ENCODE results near the gene SOX21. TPM values are rescaled to one million over a fixed set of nuclear protein-coding genes. Genes with fewer than 3 reads are reported as not detected.
"Not testable (repeated sequence)": the region's sequence is repeated elsewhere in the genome, so short reads cannot be mapped to it uniquely, and the experiment has no call there.

The SOX21 gene
- not detected in 2 replicates for total RNA-seq

- DNase-seq (ENCODE audit: low read depth): no peak
These were observed at the start of gene SOX21 for GRCh38 chr13:94712287-94712811. Gene SOX21, minus strand, starts transcription at chr13:94712545. Its CDS starts 496 bp downstream, at chr13:94712049.

- no peak for DNase-seq (ENCODE audit: low read depth)
These were observed 49.1 kb upstream of the SOX21 start for GRCh38 chr13:94761407-94761806.

GRCh38 chr13:94759120-94759728 is 46.9 kb upstream of the SOX21 start:
- no peak for DNase-seq (ENCODE audit: low read depth)

- no peak for DNase-seq (ENCODE audit: low read depth)
These were observed 46.2 kb upstream of the SOX21 start for GRCh38 chr13:94758436-94758960.

- DNase-seq (ENCODE audit: low read depth): no peak
These were observed 41.0 kb upstream of the SOX21 start for GRCh38 chr13:94753327-94753726.

- no peak for DNase-seq (ENCODE audit: low read depth)
These were observed 36.8 kb upstream of the SOX21 start for GRCh38 chr13:94749162-94749561.

- no peak for DNase-seq (ENCODE audit: low read depth)
These were observed 26.9 kb upstream of the SOX21 start for GRCh38 chr13:94739235-94739634.

- no peak for DNase-seq (ENCODE audit: low read depth)
These were observed 18.7 kb upstream of the SOX21 start for GRCh38 chr13:94731028-94731427.

GRCh38 chr13:94729941-94730340 is 17.6 kb upstream of the SOX21 start:
- not testable (repeated sequence) for DNase-seq (ENCODE audit: low read depth)

- no peak for DNase-seq (ENCODE audit: low read depth)
These were observed 14.1 kb upstream of the SOX21 start for GRCh38 chr13:94726425-94726824.

GRCh38 chr13:94722609-94723345 is 10.4 kb upstream of the SOX21 start:
- DNase-seq (ENCODE audit: low read depth): no peak

GRCh38 chr13:94718697-94719096 is 6.4 kb upstream of the SOX21 start:
- DNase-seq (ENCODE audit: low read depth): not testable (repeated sequence)

- DNase-seq (ENCODE audit: low read depth): no peak
These were observed 5.6 kb upstream of the SOX21 start for GRCh38 chr13:94717916-94718315.

- DNase-seq (ENCODE audit: low read depth): no peak
These were observed 3.7 kb upstream of the SOX21 start for GRCh38 chr13:94716016-94716415.

- DNase-seq (ENCODE audit: low read depth): no peak
These were observed 1.3 kb upstream of the SOX21 start for GRCh38 chr13:94713561-94714182.

GRCh38 chr13:94712812-94713560 is 641 bp upstream of the SOX21 start:
- DNase-seq (ENCODE audit: low read depth): peak; percentile 15

GRCh38 chr13:94711561-94712286 is 621 bp downstream of the SOX21 start:
- no peak for DNase-seq (ENCODE audit: low read depth)

- no peak for DNase-seq (ENCODE audit: low read depth)
These were observed 1.3 kb downstream of the SOX21 start for GRCh38 chr13:94710881-94711560.

- no peak for DNase-seq (ENCODE audit: low read depth)
These were observed 2.1 kb downstream of the SOX21 start for GRCh38 chr13:94710065-94710781.
